Activated T-cell treated with anti-CD3 and anti-CD28 coated beads, Interleukin-2, amount 50 U/mL, for 48 hours (primary cell): Measurements from ENCODE around the gene UCN.
"Not testable (repeated sequence)": the region's sequence is repeated elsewhere in the genome, so short reads cannot be mapped to it uniquely, and the experiment has no call there.

Experiments used
- DNase-seq, 2 experiments: peaks; one replicate each; pipeline ENCODE4 v3.0.0-alpha.2; 2020

UCN gene

GRCh38 chr2:27281855-27282559 lies 26.2 kb downstream of the UCN start, which contains the start of gene TRIM54:
TRIM54 (plus strand) TSS chr2:27282429; CDS start chr2:27282732, 303 bp downstream.
- no peak for DNase-seq

GRCh38 chr2:27281442-27281841 lies 26.8 kb downstream of the UCN start:
- no peak for DNase-seq

- no peak for DNase-seq
Measured at GRCh38 chr2:27280826-27281225, 27.4 kb downstream of the UCN start.

- DNase-seq = no peak
Measured at GRCh38 chr2:27278010-27278409, 30.2 kb downstream of the UCN start.

GRCh38 chr2:27275211-27276150 lies 32.8 kb downstream of the UCN start, which contains the start of gene DNAJC5G:
DNAJC5G (plus strand) TSS chr2:27275433; CDS start chr2:27276729, 1,296 bp downstream.
- no peak for DNase-seq

- not testable (repeated sequence) for DNase-seq
Measured at GRCh38 chr2:27272537-27273522, 35.4 kb downstream of the UCN start.

GRCh38 chr2:27271631-27272340 lies 36.5 kb downstream of the UCN start:
- no peak for DNase-seq

GRCh38 chr2:27270670-27271069 lies 37.6 kb downstream of the UCN start:
- DNase-seq = no peak

GRCh38 chr2:27270131-27270530 lies 38.1 kb downstream of the UCN start:
- no peak for DNase-seq

- not testable (repeated sequence) for DNase-seq
Measured at GRCh38 chr2:27268296-27268695, 39.9 kb downstream of the UCN start.

GRCh38 chr2:27265536-27265870 lies 42.7 kb downstream of the UCN start:
- DNase-seq = no peak

GRCh38 chr2:27264753-27265535 lies 43.3 kb downstream of the UCN start:
- peak; percentile 75 to 80 for DNase-seq

- DNase-seq = no peak
Measured at GRCh38 chr2:27264253-27264752, 43.9 kb downstream of the UCN start.

- peak; percentile 41 to 44 for DNase-seq
Measured at GRCh38 chr2:27263287-27264252, 44.7 kb downstream of the UCN start.

GRCh38 chr2:27262379-27263286 lies 45.6 kb downstream of the UCN start, which contains the start of gene SLC30A3:
SLC30A3 (minus strand) TSS chr2:27263047; CDS start chr2:27262906, 141 bp downstream.
- peak; percentile 79 to 83 for DNase-seq

GRCh38 chr2:27261926-27262298 lies 46.3 kb downstream of the UCN start:
- no peak for DNase-seq

- no peak for DNase-seq
Measured at GRCh38 chr2:27261241-27261925, 46.9 kb downstream of the UCN start.

- DNase-seq = no peak
Measured at GRCh38 chr2:27258051-27258450, 50.2 kb downstream of the UCN start.
